Endothelial cell of umbilical vein (primary cell): ENCODE results near the gene EME2.

Source experiments
- CTCF ChIP-seq, 2 donors: IDR thresholded peaks; 1 replicate in 1 of 2; 2 replicates in 1 of 2; pipeline ENCODE4 v1.5.1; 2011; ENCODE audit warnings: low read length in 2 of 2, mild to moderate bottlenecking in 2 of 2, moderate library complexity in 2 of 2, control low read depth in 1 of 2, inconsistent platforms in 1 of 2, low read depth in 1 of 2; ENCODE audit not compliant: insufficient read depth in 1 of 2; ENCODE audit errors: extremely low read depth in 1 of 2
- EZH2 ChIP-seq: IDR thresholded peaks from 2 replicates; pipeline ENCODE4 v1.6.1; 2012; ENCODE audit warnings: borderline replicate concordance, low read depth, mild to moderate bottlenecking, moderate library complexity, low read length, inconsistent platforms; ENCODE audit not compliant: severe bottlenecking
- GATA2 ChIP-seq: IDR thresholded peaks from 2 replicates; pipeline ENCODE4 v1.7.0; 2011; ENCODE audit warnings: low read depth, mild to moderate bottlenecking, moderate library complexity, mixed read lengths, low read length; ENCODE audit not compliant: insufficient read length, insufficient read depth
- JUN ChIP-seq: IDR thresholded peaks from 2 replicates; pipeline ENCODE4 v1.6.1; 2011; ENCODE audit warnings: borderline replicate concordance, low read depth; ENCODE audit not compliant: insufficient read length, insufficient read depth
- POLR2A ChIP-seq: IDR thresholded peaks from 2 replicates; pipeline ENCODE4 v1.6.1; 2012; ENCODE audit warnings: low read depth, mild to moderate bottlenecking, control low read depth, low read length
- POLR2AphosphoS5 ChIP-seq: IDR thresholded peaks from 2 replicates; pipeline ENCODE4 v1.6.1; 2012; ENCODE audit warnings: low read depth, mild to moderate bottlenecking, control low read depth, low read length, moderate library complexity; ENCODE audit not compliant: insufficient read depth

DNA sequence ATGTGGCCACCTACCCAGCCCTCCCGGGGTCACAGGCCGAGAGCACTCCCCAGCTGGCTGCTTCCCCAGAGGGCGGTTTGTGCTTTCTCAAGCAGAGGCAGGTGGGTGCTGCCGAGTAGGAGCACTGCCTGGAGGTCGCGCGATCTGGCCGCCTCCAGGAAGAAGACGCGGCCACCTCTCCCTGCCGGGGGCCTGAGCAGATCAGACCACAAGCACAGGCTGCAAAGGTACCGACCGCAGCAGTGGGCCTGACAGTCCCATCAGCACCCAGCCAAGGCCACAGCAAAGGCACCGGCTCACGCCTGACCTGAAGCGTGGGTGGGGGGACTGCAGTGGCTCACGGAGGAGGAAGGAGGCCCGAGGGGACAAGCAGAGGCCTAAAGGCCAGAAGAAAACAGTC, 36.1 kb downstream of the EME2 start:
- TF ChIP-seq POLR2A, result no peak
- TF ChIP-seq CTCF (IDR thresholded peaks at IDR 0.05; ENCODE audit: extremely low read depth in 1 of 2, insufficient read depth in 1 of 2, low read depth in 1 of 2, low read length in 2 of 2), result no peak
- TF ChIP-seq GATA2, result no peak
- no peak for TF ChIP-seq EZH2
- no peak for TF ChIP-seq JUN
- no peak for TF ChIP-seq POLR2AphosphoS5
